IMR-90 (cell line): ENCODE measurements around the gene MOB2. TPM values are rescaled to one million over a fixed set of nuclear protein-coding genes. Genes with fewer than 3 reads are reported as not detected.

Experiments used
- ATAC-seq: fragments of 200-7000 bp; cut with Tn5 transposase; 2 replicates; pipeline ENCODE4 v1.9.1; 2020; ENCODE audit warnings: low read depth, mild to moderate bottlenecking, moderate library complexity
- BruUV-seq: library from RNA; stranded (reverse); fragments of 400-500 nt; replicated peaks from 2 replicates; lab custom pipeline; 2021; lab: Mats Ljungman, UMichigan
- CTCF ChIA-PET: fragments of 300-600 bp; formaldehyde crosslinking; extraction: SDS; loops from one replicate; lab custom pipeline; 2021; ENCODE audit warnings: antibody characterized with exemption; lab: Yijun Ruan, JAX
- POLR2A ChIA-PET: fragments of 300-600 bp; sonication (Branson Sonifier 250); formaldehyde crosslinking; loops from one replicate; lab custom pipeline; 2022; ENCODE audit warnings: antibody characterized with exemption; ENCODE audit not compliant: unreplicated experiment; lab: Charles Lee
- DNase-seq: peaks from one replicate; pipeline ENCODE4 v3.0.0; 2013
- H2AFZ ChIP-seq: replicated peaks from 2 replicates; pipeline ENCODE3; 2013; ENCODE audit warnings: low read length, mild to moderate bottlenecking; ENCODE audit not compliant: poor library complexity
- H2AK5ac ChIP-seq: 2 replicates; pipeline ENCODE4 v1.6.1; 2013; ENCODE audit warnings: low read depth, low read length, inconsistent platforms
- H2AK9ac ChIP-seq: replicated peaks from 2 replicates; pipeline ENCODE3; 2013; ENCODE audit warnings: mild to moderate bottlenecking, low read depth, low read length, moderate library complexity; ENCODE audit not compliant: poor library complexity
- H2BK120ac ChIP-seq: 2 replicates; pipeline ENCODE4 v1.6.1; 2013; ENCODE audit warnings: low read depth, low read length, inconsistent platforms
- H2BK15ac ChIP-seq: 3 replicates; pipeline ENCODE4 v1.6.1; 2013; ENCODE audit warnings: low read depth, low read length, inconsistent platforms
- H2BK20ac ChIP-seq: 2 replicates; pipeline ENCODE4 v1.6.1; 2013; ENCODE audit warnings: low read depth, mild to moderate bottlenecking, inconsistent platforms, low read length, moderate library complexity
- H2BK5ac ChIP-seq: 2 replicates; pipeline ENCODE4 v1.6.1; 2013; ENCODE audit warnings: mild to moderate bottlenecking, low read depth, low read length, inconsistent platforms; ENCODE audit not compliant: poor library complexity, severe bottlenecking
- H3K14ac ChIP-seq: replicated peaks from 2 replicates; pipeline ENCODE4 v1.6.1; 2013; ENCODE audit warnings: low read depth, low read length, inconsistent platforms
- H3K18ac ChIP-seq: 2 replicates; pipeline ENCODE4 v1.6.1; 2013; ENCODE audit warnings: low read depth, low read length, control low read depth
- H3K23ac ChIP-seq: 2 replicates; pipeline ENCODE4 v1.6.1; 2013; ENCODE audit warnings: low read depth, low read length, inconsistent platforms
- H3K27ac ChIP-seq: 2 replicates; pipeline ENCODE4 v1.5.1; 2013; ENCODE audit warnings: mild to moderate bottlenecking, control low read depth, low read length; ENCODE audit not compliant: insufficient read depth
- H3K27me3 ChIP-seq: 2 replicates; pipeline ENCODE4 v1.6.1; 2013; ENCODE audit warnings: low read length; ENCODE audit not compliant: control insufficient read depth, insufficient read depth
- H3K36me3 ChIP-seq: 2 replicates; pipeline ENCODE4 v1.6.1; 2013; ENCODE audit warnings: low read length, mixed read lengths; ENCODE audit not compliant: control insufficient read depth, insufficient read depth
- H3K4ac ChIP-seq: 2 replicates; pipeline ENCODE4 v1.6.1; 2013; ENCODE audit warnings: low read depth, low read length, inconsistent platforms
- H3K4me1 ChIP-seq: 2 replicates; pipeline ENCODE4 v1.6.1; 2013; ENCODE audit warnings: low read length, mixed read lengths; ENCODE audit not compliant: control insufficient read depth, insufficient read depth
- H3K4me2 ChIP-seq: 2 replicates; pipeline ENCODE4 v1.6.1; 2013; ENCODE audit warnings: low read depth, mild to moderate bottlenecking, control low read depth, low read length, moderate library complexity
- H3K4me3 ChIP-seq: 2 replicates; pipeline ENCODE4 v1.5.1; 2013; ENCODE audit warnings: low read depth, mild to moderate bottlenecking, control low read depth, low read length, moderate library complexity; ENCODE audit not compliant: insufficient read depth
- H3K56ac ChIP-seq: 2 replicates; pipeline ENCODE4 v1.6.1; 2013; ENCODE audit warnings: low read length, inconsistent platforms; ENCODE audit not compliant: insufficient read depth; ENCODE audit errors: extremely low read depth
- H3K79me1 ChIP-seq, 2 experiments: 2 replicates each; pipeline ENCODE4 v1.6.1; 2013; ENCODE audit warnings: low read length in 2 of 2, inconsistent platforms in 1 of 2, low read depth in 1 of 2
- H3K9ac ChIP-seq: 2 replicates; pipeline ENCODE4 v1.6.1; 2013; ENCODE audit warnings: low read depth, low read length, control low read depth
- H3K9me1 ChIP-seq: 2 replicates; pipeline ENCODE4 v1.6.1; 2013; ENCODE audit warnings: low read length, inconsistent platforms; ENCODE audit not compliant: insufficient read depth
- H3K9me3 ChIP-seq: 2 replicates; pipeline ENCODE4 v1.6.1; 2013; ENCODE audit warnings: low read length; ENCODE audit not compliant: control insufficient read depth, insufficient read depth
- H4K20me1 ChIP-seq: 2 replicates; pipeline ENCODE4 v1.6.1; 2013; ENCODE audit warnings: low read length, inconsistent platforms; ENCODE audit not compliant: insufficient read depth
- H4K5ac ChIP-seq: 2 replicates; pipeline ENCODE4 v1.6.1; 2013; ENCODE audit warnings: mild to moderate bottlenecking, low read depth, low read length, control low read depth
- H4K8ac ChIP-seq, 2 experiments: 2 replicates each; pipeline ENCODE4 v1.6.1; 2013; ENCODE audit warnings: low read depth in 2 of 2, low read length in 2 of 2, control low read depth in 1 of 2, inconsistent platforms in 1 of 2
- H4K91ac ChIP-seq: 2 replicates; pipeline ENCODE4 v1.6.1; 2013; ENCODE audit warnings: low read depth, low read length, inconsistent platforms; ENCODE audit not compliant: insufficient read depth
- BHLHE40 ChIP-seq: fragments of 150-350 bp; IDR thresholded peaks from 2 replicates; pipeline ENCODE4 v1.6.1; 2016; ENCODE audit warnings: mild to moderate bottlenecking, low read depth, low read length
- CEBPB ChIP-seq: IDR thresholded peaks from 2 replicates; pipeline ENCODE4 v1.6.1; 2012; ENCODE audit warnings: low read depth, low read length, improper control_type of control experiment
- CHD1 ChIP-seq: IDR thresholded peaks from 2 replicates; pipeline ENCODE4 v1.6.1; 2012; ENCODE audit warnings: low read depth, low read length, improper control_type of control experiment
- CTCF ChIP-seq: conservative IDR thresholded peaks from 2 replicates; pipeline ENCODE4 v1.5.1; 2012; ENCODE audit warnings: mild to moderate bottlenecking, low read depth, low read length, improper control_type of control experiment
- ELK1 ChIP-seq: fragments of 150-350 bp; IDR thresholded peaks from 2 replicates; pipeline ENCODE4 v1.6.1; 2016; ENCODE audit warnings: low read depth, mild to moderate bottlenecking, low read length, moderate library complexity, borderline replicate concordance
- FOS ChIP-seq: fragments of 150-350 bp; IDR thresholded peaks from 2 replicates; pipeline ENCODE4 v1.6.1; 2016; ENCODE audit warnings: low read depth, low read length
- MAFK ChIP-seq: IDR thresholded peaks from 2 replicates; pipeline ENCODE4 v1.6.1; 2012; ENCODE audit warnings: low read depth, low read length, improper control_type of control experiment
- MAZ ChIP-seq: IDR thresholded peaks from 2 replicates; pipeline ENCODE4 v1.6.1; 2012; ENCODE audit warnings: low read depth, mild to moderate bottlenecking, low read length, improper control_type of control experiment, moderate library complexity, borderline replicate concordance
- MXI1 ChIP-seq: IDR thresholded peaks from 2 replicates; pipeline ENCODE4 v1.6.1; 2012; ENCODE audit warnings: low read depth, mild to moderate bottlenecking, low read length, moderate library complexity, borderline replicate concordance
- NFE2L2 ChIP-seq: fragments of 150-350 bp; IDR thresholded peaks from 2 replicates; pipeline ENCODE4 v1.6.1; 2016; ENCODE audit warnings: low read depth, mild to moderate bottlenecking, low read length
- POLR2A ChIP-seq: IDR thresholded peaks from 2 replicates; pipeline ENCODE4 v1.6.1; 2012; ENCODE audit warnings: mild to moderate bottlenecking, low read depth, low read length
- RAD21 ChIP-seq: IDR thresholded peaks from 2 replicates; pipeline ENCODE4 v1.6.1; 2012; ENCODE audit warnings: low read length, improper control_type of control experiment
- RCOR1 ChIP-seq: IDR thresholded peaks from 2 replicates; pipeline ENCODE4 v1.6.1; 2012; ENCODE audit warnings: mild to moderate bottlenecking, low read length, improper control_type of control experiment; ENCODE audit not compliant: insufficient replicate concordance
- RFX5 ChIP-seq: IDR thresholded peaks from 2 replicates; pipeline ENCODE4 v1.8.0; 2012; ENCODE audit warnings: low read depth, mild to moderate bottlenecking, low read length, moderate library complexity
- SMC3 ChIP-seq: fragments of 150-350 bp; IDR thresholded peaks from 2 replicates; pipeline ENCODE4 v1.6.1; 2016; ENCODE audit warnings: low read depth, mild to moderate bottlenecking, antibody characterized with exemption, low read length, moderate library complexity
- WGBS, 2 experiments: methylation state at CpG; one replicate each; pipeline versions ENCODE4 v1.1.5 to v1.1.7; 2013; ENCODE audit warnings: missing lambda C conversion rate in 2 of 2; ENCODE audit not compliant: insufficient read length in 1 of 2; ENCODE audit errors: extremely low coverage in 2 of 2; 5-methylcytosine and 5-hydroxymethylcytosine counted together
- dilution Hi-C: fragments of 300-500 bp; cut with HindIII; formaldehyde crosslinking; loops from one replicate; pipeline ENCODE4 v1.14.3; 2018; ENCODE audit warnings: low sequenced_read_pairs; ENCODE audit not compliant: unreplicated experiment
- in situ Hi-C: fragments of 300-500 bp; cut with MboI; formaldehyde crosslinking; loops from 3 replicates; pipeline ENCODE4 v1.14.3; 2019; ENCODE audit warnings: low sequenced_read_pairs, inconsistent platforms, mixed read lengths
- intact Hi-C: fragments of 100-400 bp; cut with micrococcal nuclease; formaldehyde crosslinking; loops from 2 replicates; pipeline ENCODE4 v1.10.0; 2022
- polyA plus RNA-seq, 3 experiments: library from polyadenylated mRNA; depleted of rRNA; stranded (reverse); fragments of >200 nt; gene quantifications; 2 replicates each; pipeline ENCODE4 v1.2.3, GENCODE V29; 2012; ENCODE audit warnings: low replicate concordance in 1 of 3
- total RNA-seq: library from RNA; depleted of rRNA; stranded (reverse); fragments of >200 nt; gene quantifications from 2 replicates; pipeline ENCODE4 v1.2.3, GENCODE V29; 2012

The MOB2 gene
- total and polyA plus RNA-seq, 2 of the 4 experiments (the other 2 are of a cell fraction), result 23.7 to 36.2 TPM

- H4K91ac ChIP-seq, result no peak overlapping the region
- ATAC-seq, result no peak
- no peak overlapping the region for H3K4me2 ChIP-seq
- no peak overlapping the region for H3K14ac ChIP-seq
- H4K5ac ChIP-seq, result no peak overlapping the region
- peaks cover 89% of the 10 kb centered on the region for H4K20me1 ChIP-seq
- no peak overlapping the region for H4K8ac ChIP-seq
- no peak overlapping the region for H2BK120ac ChIP-seq
- POLR2A ChIA-PET, result no interaction called here
- no peak for DNase-seq
- H3K27me3 ChIP-seq, result no peaks in the 10 kb centered on the region
- H3K56ac ChIP-seq, result no peak overlapping the region
- WGBS, 2 experiments, result 76% methylated on average over 13 of the region's 28 CpGs; no CpG with 5 or more reads in 1 of the 2 experiments
- H3K4ac ChIP-seq, result no peak overlapping the region
- H3K27ac ChIP-seq, result no peak overlapping the region
- H3K4me3 ChIP-seq, result no peak overlapping the region
- CTCF ChIA-PET, result no interaction called here
- no peaks in the 10 kb centered on the region for H3K36me3 ChIP-seq
- H3K79me1 ChIP-seq, result peaks cover 42 to 73% of the 10 kb centered on the region in 2 experiments
- no peaks in the 10 kb centered on the region for H3K9me3 ChIP-seq
- dilution Hi-C loops (no loop called here), in situ Hi-C loops (loop anchor here (25.0 kb wide), 1 partner anchor 305 kb away; the partner anchor contains the start of gene MUC5B), intact Hi-C loops (no loop called here)
- H2AFZ ChIP-seq, result no peak overlapping the region
- no TSS peak for BruUV-seq
- peaks cover 19% of the 10 kb centered on the region for H3K4me1 ChIP-seq
- H2BK5ac ChIP-seq, result no peak overlapping the region
- peak overlapping the region; percentile 44 for H2AK9ac ChIP-seq
- no peak overlapping the region for H2BK15ac ChIP-seq
- no peak overlapping the region for H2AK5ac ChIP-seq
- no peak overlapping the region for H3K9ac ChIP-seq
- no peak for TF ChIP-seq RCOR1
- no peak for TF ChIP-seq RAD21
- no peak for TF ChIP-seq FOS
- TF ChIP-seq ELK1, result no peak
- no peak for TF ChIP-seq CHD1
- TF ChIP-seq CTCF, result no peak
- TF ChIP-seq MXI1, result no peak
- TF ChIP-seq MAZ, result no peak
- no peak for TF ChIP-seq RFX5
- TF ChIP-seq BHLHE40, result no peak
- no peak for TF ChIP-seq CEBPB
- no peak for TF ChIP-seq MAFK
- TF ChIP-seq POLR2A, result no peak
- no peak for TF ChIP-seq SMC3
- no peak for TF ChIP-seq NFE2L2
- H3K9me1 ChIP-seq, result no peaks in the 10 kb centered on the region; the same call in 1 of the 2 replicates
- no peak overlapping the region for H3K23ac ChIP-seq
- H2BK20ac ChIP-seq, result no peak overlapping the region
- no peak overlapping the region for H3K18ac ChIP-seq
Measured at GRCh38 chr11:1517117-1518005, 30.8 kb upstream of the MOB2 start.
